AG09309 (cell line): ENCODE results near the gene SEC62.

Experiments
- DNase-seq: peaks from one replicate; pipeline ENCODE4 v3.0.0-alpha.2; 2010; ENCODE audit warnings: low read depth
- H3K4me3 ChIP-seq: 2 replicates; pipeline ENCODE4 v1.5.1; 2011; ENCODE audit warnings: mild to moderate bottlenecking, low read depth, low read length, moderate library complexity; ENCODE audit not compliant: control insufficient read depth
- CTCF ChIP-seq: IDR thresholded peaks from 2 replicates; pipeline ENCODE4 v1.5.1; 2011; ENCODE audit warnings: mild to moderate bottlenecking, low read depth, low read length, inconsistent platforms; ENCODE audit not compliant: insufficient read depth, control insufficient read depth; ENCODE audit errors: missing control alignments

Gene SEC62

GRCh38 chr3:170043506-170043905 lies 76.9 kb downstream of the SEC62 start:
- TF ChIP-seq CTCF, result no peak
- DNase-seq, result no peak
- H3K4me3 ChIP-seq, result no peak overlapping the region

GRCh38 chr3:170044271-170044670 lies 77.7 kb downstream of the SEC62 start:
- TF ChIP-seq CTCF, result no peak
- H3K4me3 ChIP-seq, result no peak overlapping the region
- DNase-seq, result no peak

GRCh38 chr3:170044795-170045244 lies 78.2 kb downstream of the SEC62 start:
- no peak overlapping the region for H3K4me3 ChIP-seq
- no peak for DNase-seq
- no peak for TF ChIP-seq CTCF

GRCh38 chr3:170046269-170047132 lies 79.9 kb downstream of the SEC62 start:
- no peak for TF ChIP-seq CTCF
- no peak overlapping the region for H3K4me3 ChIP-seq
- DNase-seq, result no peak

- H3K4me3 ChIP-seq, result no peak overlapping the region
- DNase-seq, result no peak
- TF ChIP-seq CTCF, result no peak
Observed at GRCh38 chr3:170047133-170047404, 80.5 kb downstream of the SEC62 start.
